Activated CD8-positive, alpha-beta T cell treated with anti-CD3 and anti-CD28 coated beads for 36 hours (primary cell): ENCODE measurements around the gene KRT25. TPM values are rescaled to one million over a fixed set of nuclear protein-coding genes. Genes with fewer than 3 reads are reported as not detected.

Experiments used
- ATAC-seq: fragments of 200-7000 bp; cut with Tn5 transposase; one replicate; pipeline ENCODE4 v1.10.0; 2021; ENCODE audit warnings: mild to moderate bottlenecking, moderate library complexity
- CTCF ChIA-PET: fragments of 350-600 bp; sonication (Branson Sonifier 250); formaldehyde crosslinking; loops from one replicate; lab custom pipeline; 2021; ENCODE audit warnings: antibody characterized with exemption; lab: Charles Lee
- POLR2A ChIA-PET: fragments of 350-600 bp; sonication (Branson Sonifier 250); formaldehyde crosslinking; loops from one replicate; lab custom pipeline; 2021; ENCODE audit warnings: antibody characterized with exemption; lab: Charles Lee
- DNase-seq: peaks from one replicate; pipeline ENCODE4 v3.0.0-alpha.2; 2020
- H3K27ac Mint-ChIP-seq: one replicate; pipeline ENCODE4 v1.8.0; 2021; ENCODE audit warnings: mild to moderate bottlenecking, mixed read lengths
- H3K27me3 Mint-ChIP-seq: one replicate; pipeline ENCODE4 v1.8.0; 2021; ENCODE audit warnings: mixed read lengths
- H3K36me3 Mint-ChIP-seq: one replicate; pipeline ENCODE4 v1.8.0; 2021; ENCODE audit warnings: low read depth, mixed read lengths
- H3K4me1 Mint-ChIP-seq: one replicate; pipeline ENCODE4 v1.8.0; 2021; ENCODE audit warnings: low read depth, mixed read lengths
- H3K4me3 Mint-ChIP-seq: one replicate; pipeline ENCODE4 v1.8.0; 2021; ENCODE audit warnings: mild to moderate bottlenecking, moderate library complexity, mixed read lengths
- H3K9me3 Mint-ChIP-seq: one replicate; pipeline ENCODE4 v1.8.0; 2021; ENCODE audit warnings: mixed read lengths
- CTCF ChIP-seq: fragments of 200-600 bp; IDR thresholded peaks from one replicate; pipeline ENCODE4 v1.8.0; 2022; ENCODE audit warnings: antibody characterized with exemption, mild to moderate bottlenecking
- intact Hi-C: fragments of 100-400 bp; cut with micrococcal nuclease; formaldehyde crosslinking; loops from one replicate; pipeline ENCODE4 v1.10.0; 2022
- total RNA-seq, 2 experiments: library from RNA; stranded (reverse); gene quantifications; one replicate each; pipeline ENCODE4 v1.2.3, GENCODE V29; 2021

KRT25 gene
- total RNA-seq, 2 experiments from 2014 or later: not detected

- Mint-ChIP-seq H3K36me3 (no peaks in the 10 kb centered on the region), H3K27me3 (peaks cover 41% of the 10 kb centered on the region), H3K4me1 (no peaks in the 10 kb centered on the region), H3K9me3 (no peaks in the 10 kb centered on the region), H3K27ac (no peak overlapping the region), H3K4me3 (no peak overlapping the region)
- ChIA-PET CTCF (interaction anchor here (1.2 kb wide), 1 partner anchor 13 kb away, joined by 3 read pairs; no protein-coding TSS in a partner anchor), POLR2A (no interaction called here)
- TF ChIP-seq CTCF: no peak
- no peak for ATAC-seq
- intact Hi-C loops: no loop called here
- no peak for DNase-seq
These were observed 23.3 kb upstream of the KRT25 start for GRCh38 chr17:40778461-40778860.

- Mint-ChIP-seq H3K27ac (no peak overlapping the region), H3K9me3 (no peaks in the 10 kb centered on the region), H3K27me3 (peaks cover 43% of the 10 kb centered on the region), H3K36me3 (no peaks in the 10 kb centered on the region), H3K4me1 (no peaks in the 10 kb centered on the region), H3K4me3 (no peak overlapping the region)
- ATAC-seq (no peak), DNase-seq (no peak)
- POLR2A ChIA-PET: no interaction called here
- CTCF ChIA-PET: no interaction called here
- intact Hi-C loops: no loop called here
- TF ChIP-seq CTCF: no peak
These were observed 22.8 kb upstream of the KRT25 start for GRCh38 chr17:40777971-40778370.

GRCh38 chr17:40777459-40777858, 22.3 kb upstream of the KRT25 start:
- POLR2A ChIA-PET: no interaction called here
- no peaks in the 10 kb centered on the region for H3K36me3 Mint-ChIP-seq

GRCh38 chr17:40775945-40776344, 20.8 kb upstream of the KRT25 start:
- intact Hi-C loops: no loop called here
- Mint-ChIP-seq H3K27ac (no peak overlapping the region), H3K36me3 (no peaks in the 10 kb centered on the region), H3K4me1 (no peaks in the 10 kb centered on the region), H3K27me3 (peaks cover 48% of the 10 kb centered on the region), H3K4me3 (no peak overlapping the region), H3K9me3 (no peaks in the 10 kb centered on the region)
- POLR2A ChIA-PET: no interaction called here
- ATAC-seq (no peak), DNase-seq (no peak)
- CTCF ChIA-PET: no interaction called here
- no peak for TF ChIP-seq CTCF

More at GRCh38 chr17:40777459-40777858, 22.3 kb upstream of the KRT25 start:
- Mint-ChIP-seq H3K27me3 (peaks cover 45% of the 10 kb centered on the region), H3K4me3 (no peak overlapping the region), H3K27ac (no peak overlapping the region), H3K4me1 (no peaks in the 10 kb centered on the region), H3K9me3 (no peaks in the 10 kb centered on the region)
- intact Hi-C loops: no loop called here
- DNase-seq (no peak), ATAC-seq (no peak)
- CTCF ChIA-PET: no interaction called here
- TF ChIP-seq CTCF: no peak

GRCh38 chr17:40772101-40772500, 17.0 kb upstream of the KRT25 start, which contains the start of gene KRT26:
KRT26 (minus strand) TSS chr17:40772201; CDS start chr17:40772113, 88 bp downstream.
- Mint-ChIP-seq H3K27ac (no peak within 1 kb of the TSS), H3K4me3 (no peak within 1 kb of the TSS), H3K9me3 (no peaks in the 10 kb centered on the region), H3K36me3 (no peaks in the 10 kb centered on the region), H3K4me1 (no peaks in the 10 kb centered on the region), H3K27me3 (peaks cover 29% of the 10 kb centered on the region)
- ATAC-seq (no peak), DNase-seq (no peak)
- POLR2A ChIA-PET: no interaction called here
- no peak for TF ChIP-seq CTCF
- CTCF ChIA-PET: no interaction called here
- intact Hi-C loops: no loop called here
